ENCODE results near the gene NR4A2. TPM values are rescaled to one million over a fixed set of nuclear protein-coding genes. Genes with fewer than 3 reads are reported as not detected.
"Not testable (repeated sequence)": the region's sequence is repeated elsewhere in the genome, so short reads cannot be mapped to it uniquely, and the experiment has no call there.

Gene NR4A2
- total RNA-seq, 4 donors from 2014 or later: 0.76 to 4.4 (median 1.6) TPM

DNA sequence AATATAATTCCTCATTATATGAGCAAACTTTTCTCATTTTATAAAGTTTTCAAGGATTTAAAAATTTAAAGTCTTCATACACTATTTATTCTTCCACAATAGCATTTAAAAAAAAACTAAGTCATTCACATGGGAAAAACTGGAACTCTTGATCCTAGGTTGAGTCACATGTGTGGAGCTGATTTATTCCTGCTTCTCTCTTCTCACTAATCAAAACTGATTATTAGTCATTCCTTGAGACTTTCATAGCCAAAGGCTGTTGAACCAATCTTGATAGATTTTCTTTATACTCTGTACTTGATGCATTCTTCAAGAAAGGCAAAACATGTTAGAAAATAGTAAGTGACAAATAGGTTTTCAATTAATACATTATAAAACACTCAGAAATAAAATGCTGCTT lies 27.4 kb downstream of the NR4A2 start:
- no peak for DNase-seq
- ATAC-seq: no peak
- Histone ChIP-seq H3K4me1 (no peaks in the 10 kb centered on the region), H3K4me3 (no peak overlapping the region), H3K27ac (no peak overlapping the region), H3K36me3 (no peaks in the 10 kb centered on the region), H3K27me3 (peaks cover 0 to 5% (median 0%) of the 10 kb centered on the region in 3 donors), H3K9me3 (no peaks in the 10 kb centered on the region)
- TF ChIP-seq POLR2A (IDR thresholded peaks at IDR 0.05): no peak
- TF ChIP-seq, protein P1, sequence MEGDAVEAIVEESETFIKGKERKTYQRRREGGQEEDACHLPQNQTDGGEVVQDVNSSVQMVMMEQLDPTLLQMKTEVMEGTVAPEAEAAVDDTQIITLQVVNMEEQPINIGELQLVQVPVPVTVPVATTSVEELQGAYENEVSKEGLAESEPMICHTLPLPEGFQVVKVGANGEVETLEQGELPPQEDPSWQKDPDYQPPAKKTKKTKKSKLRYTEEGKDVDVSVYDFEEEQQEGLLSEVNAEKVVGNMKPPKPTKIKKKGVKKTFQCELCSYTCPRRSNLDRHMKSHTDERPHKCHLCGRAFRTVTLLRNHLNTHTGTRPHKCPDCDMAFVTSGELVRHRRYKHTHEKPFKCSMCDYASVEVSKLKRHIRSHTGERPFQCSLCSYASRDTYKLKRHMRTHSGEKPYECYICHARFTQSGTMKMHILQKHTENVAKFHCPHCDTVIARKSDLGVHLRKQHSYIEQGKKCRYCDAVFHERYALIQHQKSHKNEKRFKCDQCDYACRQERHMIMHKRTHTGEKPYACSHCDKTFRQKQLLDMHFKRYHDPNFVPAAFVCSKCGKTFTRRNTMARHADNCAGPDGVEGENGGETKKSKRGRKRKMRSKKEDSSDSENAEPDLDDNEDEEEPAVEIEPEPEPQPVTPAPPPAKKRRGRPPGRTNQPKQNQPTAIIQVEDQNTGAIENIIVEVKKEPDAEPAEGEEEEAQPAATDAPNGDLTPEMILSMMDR (IDR thresholded peaks at IDR 0.05 in 4 of 5, conservative IDR thresholded peaks at IDR 0.05 in 1 of 5): no peak
- intact Hi-C loops (cut with DNase I; ENCODE audit: low total_unique reads) (no loop called here), in situ Hi-C loops (cut with MboI; ENCODE audit: low sequenced_read_pairs in 4 of 4) (no loop called here)

DNA sequence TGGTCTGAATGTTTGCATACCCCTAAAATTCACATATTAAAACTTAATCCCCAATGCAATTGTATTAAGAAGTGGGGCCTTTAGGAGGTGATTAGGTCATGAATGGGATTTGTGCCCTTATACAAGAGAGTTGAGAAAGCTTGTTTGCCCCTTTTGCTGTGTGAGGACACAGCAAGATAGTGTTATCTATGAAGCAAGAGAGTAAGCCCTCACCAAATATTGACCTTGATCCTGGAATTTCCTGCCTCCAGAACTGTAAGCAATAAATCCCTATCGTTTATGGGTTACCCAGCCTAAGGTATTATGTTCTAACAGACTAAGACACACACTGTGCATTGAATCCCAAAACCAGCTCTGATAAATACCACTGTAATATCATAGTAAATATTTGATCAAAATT lies 32.2 kb downstream of the NR4A2 start:
- intact Hi-C loops (cut with DNase I; ENCODE audit: low total_unique reads) (no loop called here), in situ Hi-C loops (cut with MboI; ENCODE audit: low sequenced_read_pairs in 4 of 4) (no loop called here)
- TF ChIP-seq POLR2A (IDR thresholded peaks at IDR 0.05): no peak
- TF ChIP-seq, protein P1 (IDR thresholded peaks at IDR 0.05 in 4 of 5, conservative IDR thresholded peaks at IDR 0.05 in 1 of 5): no peak
- Histone ChIP-seq H3K27ac (no peak overlapping the region), H3K4me3 (no peak overlapping the region), H3K36me3 (no peaks in the 10 kb centered on the region), H3K4me1 (no peaks in the 10 kb centered on the region), H3K27me3 (peaks cover 0 to 5% (median 0%) of the 10 kb centered on the region in 3 donors), H3K9me3 (no peaks in the 10 kb centered on the region)
- ATAC-seq: no peak
- DNase-seq: no peak

DNA sequence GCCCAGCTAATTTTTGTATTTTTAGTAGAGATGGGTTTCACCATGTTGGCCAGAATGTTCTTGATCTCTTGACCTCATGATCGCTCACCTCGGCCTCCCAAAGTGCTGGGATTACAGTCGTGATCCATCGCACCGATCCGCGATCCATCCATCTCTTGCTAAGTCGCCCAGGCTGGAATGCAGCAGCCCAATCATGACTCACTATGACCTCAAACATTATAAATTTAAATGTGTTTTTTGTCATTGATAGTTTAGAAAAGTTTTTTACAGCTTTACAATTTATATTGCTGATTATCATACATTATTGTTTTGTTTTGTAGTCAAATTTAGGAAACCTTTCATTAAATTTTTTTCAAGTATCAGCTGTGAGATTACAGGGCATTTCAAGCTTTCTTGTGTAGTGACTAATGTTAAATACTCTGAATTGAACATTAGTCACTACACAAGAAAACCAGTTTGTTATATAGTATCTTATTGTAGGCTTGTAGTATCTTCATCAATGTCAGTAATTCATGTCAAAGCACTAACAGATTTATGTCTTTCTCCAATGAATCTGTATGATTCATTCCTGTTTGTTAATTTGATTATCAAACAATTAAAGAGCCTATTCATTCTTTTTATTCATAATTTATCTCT lies 37.5 kb downstream of the NR4A2 start:
- intact Hi-C loops (cut with DNase I; ENCODE audit: low total_unique reads) (no loop called here), in situ Hi-C loops (cut with MboI; ENCODE audit: low sequenced_read_pairs in 4 of 4) (no loop called here)
- TF ChIP-seq POLR2A (IDR thresholded peaks at IDR 0.05): no peak
- TF ChIP-seq, protein P1 (IDR thresholded peaks at IDR 0.05 in 4 of 5, conservative IDR thresholded peaks at IDR 0.05 in 1 of 5): no peak
- no peak overlapping the region for H3K4me3 ChIP-seq
- H3K27me3 ChIP-seq: no peaks in the 10 kb centered on the region
- H3K9me3 ChIP-seq: no peaks in the 10 kb centered on the region
- no peaks in the 10 kb centered on the region for H3K4me1 ChIP-seq
- H3K36me3 ChIP-seq: no peaks in the 10 kb centered on the region
- ATAC-seq (no peak), DNase-seq (no peak)
- no peak overlapping the region for H3K27ac ChIP-seq

DNA sequence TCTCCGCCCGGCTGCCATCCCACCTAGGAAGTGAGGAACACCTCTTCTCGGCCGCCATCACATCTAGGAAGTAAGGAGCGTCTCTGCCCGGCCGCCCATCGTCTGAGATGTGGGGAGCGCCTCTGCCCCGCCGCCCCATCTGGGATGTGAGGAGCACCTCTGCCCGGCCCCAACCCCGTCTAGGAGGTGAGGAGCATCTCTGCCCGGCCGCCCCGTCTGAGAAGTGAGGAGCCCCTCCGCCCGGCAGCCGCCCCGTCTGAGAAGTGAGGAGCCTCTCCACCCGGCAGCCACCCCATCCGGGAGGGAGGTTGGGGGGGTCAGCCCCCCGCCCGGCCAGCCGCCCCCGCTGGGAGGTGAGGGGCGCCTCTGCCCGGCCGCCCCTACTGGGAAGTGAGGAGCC lies 39.1 kb downstream of the NR4A2 start:
- not testable (repeated sequence) for H3K4me3 ChIP-seq, H3K27me3 ChIP-seq, ATAC-seq

DNA sequence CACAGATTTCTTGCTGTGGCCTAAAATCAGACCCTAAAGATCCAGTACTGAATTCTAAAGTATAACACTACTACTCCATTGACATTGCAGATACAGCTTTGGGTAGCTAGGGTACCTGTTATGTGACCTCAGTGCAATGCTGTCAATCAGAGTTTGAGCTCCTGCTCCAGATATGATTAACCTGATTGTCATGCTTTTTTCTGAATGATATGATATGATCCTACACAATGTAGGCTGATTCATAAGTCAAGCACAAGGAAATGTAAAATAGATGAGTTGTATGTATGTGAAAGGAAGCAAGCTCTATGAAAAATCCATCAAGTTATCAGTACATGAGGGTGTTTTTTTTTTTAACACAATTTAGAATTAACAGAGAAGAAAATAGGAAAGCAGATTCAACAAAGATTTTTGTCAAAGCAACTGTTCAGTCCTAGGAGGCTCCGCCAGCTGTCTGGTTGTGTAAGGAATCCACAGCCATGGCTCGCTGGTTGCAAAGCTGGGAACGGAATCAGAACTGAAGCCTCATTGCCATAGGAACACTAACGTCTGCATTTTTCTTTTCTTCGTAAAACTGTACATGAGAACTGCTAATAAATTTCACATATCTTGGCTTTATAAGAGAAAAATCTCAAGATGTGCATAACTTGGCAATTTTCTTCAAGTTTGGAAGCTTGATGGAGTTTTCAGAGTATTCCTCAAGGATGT lies 52.9 kb downstream of the NR4A2 start:
- Histone ChIP-seq H3K4me3 (no peak overlapping the region), H3K27me3 (no peaks in the 10 kb centered on the region), H3K9me3 (no peaks in the 10 kb centered on the region), H3K27ac (no peak overlapping the region), H3K36me3 (no peaks in the 10 kb centered on the region), H3K4me1 (no peaks in the 10 kb centered on the region)
- intact Hi-C loops (cut with DNase I; ENCODE audit: low total_unique reads) (no loop called here), in situ Hi-C loops (cut with MboI; ENCODE audit: low sequenced_read_pairs in 4 of 4) (no loop called here)
- DNase-seq: no peak
- no peak for ATAC-seq
- TF ChIP-seq, protein P1 (IDR thresholded peaks at IDR 0.05 in 4 of 5, conservative IDR thresholded peaks at IDR 0.05 in 1 of 5): no peak
- no peak for TF ChIP-seq POLR2A (IDR thresholded peaks at IDR 0.05)

More for the DNA sequence above, 39.1 kb downstream of the NR4A2 start:
- H3K4me1 ChIP-seq; H3K9me3 ChIP-seq; H3K36me3 ChIP-seq; intact Hi-C loops (cut with DNase I; ENCODE audit: low total_unique reads); H3K27ac ChIP-seq; DNase-seq; in situ Hi-C loops (cut with MboI; ENCODE audit: low sequenced_read_pairs in 4 of 4): not testable (repeated sequence)

Other genes with a start within 250 kb of the NR4A2 start
- 10 to 100 TPM; 39.2 to 69.7 (median 64.1) TPM for gene GPD2, start 103.7 kb upstream of the NR4A2 start, total RNA-seq

Measured in gastrocnemius medialis (tissue), 4 donors.